HUES64 (cell line): ENCODE measurements around the gene TUSC2.
A peak's percentile ranks its signal among the peaks of the same experiment; 100 is the strongest.

ENCODE experiments used
- H3K27ac ChIP-seq: 2 replicates; pipeline ENCODE4 v1.7.0; 2013; ENCODE audit warnings: low read depth, low read length, inconsistent platforms
- H3K27me3 ChIP-seq: 2 replicates; pipeline ENCODE4 v1.6.1; 2013; ENCODE audit warnings: mild to moderate bottlenecking, low read length; ENCODE audit not compliant: insufficient read depth
- H3K36me3 ChIP-seq: 2 replicates; pipeline ENCODE4 v1.6.1; 2013; ENCODE audit warnings: mild to moderate bottlenecking, low read length; ENCODE audit not compliant: insufficient read depth
- H3K4me1 ChIP-seq: 2 replicates; pipeline ENCODE4 v1.6.1; 2013; ENCODE audit warnings: mild to moderate bottlenecking, low read length, moderate library complexity; ENCODE audit not compliant: insufficient read depth
- H3K4me3 ChIP-seq: 2 replicates; pipeline ENCODE4 v1.5.1; 2013; ENCODE audit warnings: mild to moderate bottlenecking, low read length, moderate library complexity
- H3K9ac ChIP-seq: 2 replicates; pipeline ENCODE4 v1.6.1; 2013; ENCODE audit warnings: mild to moderate bottlenecking, low read depth, low read length
- H3K9me3 ChIP-seq: 2 replicates; pipeline ENCODE4 v1.6.1; 2013; ENCODE audit warnings: low read depth, low read length; ENCODE audit not compliant: insufficient read depth
- WGBS: fragments of 150-250, 120-280 bp; methylation state at CpG from one replicate; pipeline ENCODE4 v1.1.7; 2013; ENCODE audit warnings: missing lambda C conversion rate; 5-methylcytosine and 5-hydroxymethylcytosine counted together

TUSC2 gene

GRCh38 chr3:50298836-50299637, 29.0 kb downstream of the TUSC2 start, which contains the start of the genes HYAL3 and NAA80:
HYAL3 (minus strand) TSS chr3:50299405; CDS start chr3:50295602, 3,803 bp downstream.
NAA80 (minus strand) TSS chr3:50299405; CDS start chr3:50297463, 1,942 bp downstream.
- no peaks in the 10 kb centered on the region for H3K9me3 ChIP-seq
- under 1% methylated on average over 61 of the region's 61 CpGs for WGBS
- peaks cover 12% of the 10 kb centered on the region; the same call in 1 of the 2 replicates for H3K4me1 ChIP-seq

DNA sequence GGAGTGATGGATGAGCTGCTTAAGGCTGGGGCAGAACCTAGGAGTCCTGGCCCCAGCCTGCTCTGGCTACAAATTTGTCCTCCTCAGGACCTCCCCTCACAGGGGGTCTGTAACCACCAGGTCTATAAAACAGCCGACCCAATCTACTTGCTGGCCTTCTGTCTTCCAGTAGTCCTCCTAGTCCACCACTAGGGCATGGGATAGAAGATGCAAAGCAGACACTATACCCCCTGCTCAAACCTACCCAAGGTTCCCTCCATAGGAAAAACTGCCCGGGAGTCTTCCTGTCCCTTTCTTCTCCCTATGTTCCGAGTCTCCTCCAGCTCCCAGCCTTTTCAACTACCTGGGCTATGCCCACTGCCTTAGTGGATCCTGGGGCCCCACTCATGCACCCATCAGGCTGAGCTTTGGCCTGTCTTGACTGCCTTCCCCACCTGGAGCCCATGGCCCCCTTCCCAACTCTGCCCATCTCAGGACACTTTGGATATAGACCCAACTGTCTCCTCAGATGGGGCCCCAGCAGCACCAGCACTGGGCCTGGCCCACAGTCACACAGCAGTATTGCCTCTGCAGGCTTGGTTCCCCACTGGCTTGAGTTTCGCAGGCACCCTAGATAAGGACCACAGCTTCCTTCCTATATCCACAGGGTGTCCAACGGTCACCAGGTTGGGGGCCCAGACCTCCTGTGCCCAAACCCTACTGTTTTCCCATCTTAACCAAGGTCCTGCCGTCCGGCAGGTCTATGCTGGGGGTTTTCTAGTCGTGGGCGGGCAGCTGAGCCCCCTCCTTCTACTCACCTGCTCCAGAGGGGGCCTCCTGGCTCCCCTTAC, 29.9 kb downstream of the TUSC2 start:
- Histone ChIP-seq H3K27ac (no peak overlapping the region), H3K9me3 (no peaks in the 10 kb centered on the region), H3K27me3 (no peaks in the 10 kb centered on the region), H3K9ac (no peak overlapping the region), H3K36me3 (no peaks in the 10 kb centered on the region), H3K4me3 (peak overlapping the region; percentile 91), H3K4me1 (peaks cover 6% of the 10 kb centered on the region; the same call in 1 of the 2 replicates)
- 66% methylated on average over 9 of the region's 9 CpGs for WGBS

More at GRCh38 chr3:50298836-50299637, 29.0 kb downstream of the TUSC2 start, which contains the start of the genes HYAL3 and NAA80:
- Histone ChIP-seq H3K36me3 (no peaks in the 10 kb centered on the region), H3K27ac (peak within 1 kb of the TSS; percentile 63; the same call in 1 of the 2 replicates), H3K4me3 (peak within 1 kb of the TSS; percentile 91), H3K9ac (peak within 1 kb of the TSS; percentile 73), H3K27me3 (no peaks in the 10 kb centered on the region)

- 96% methylated on average over 2 of the region's 2 CpGs for WGBS
- H3K9me3 ChIP-seq = no peaks in the 10 kb centered on the region
These were observed 30.6 kb downstream of the TUSC2 start for GRCh38 chr3:50297384-50297775.

GRCh38 chr3:50296721-50297383, 31.2 kb downstream of the TUSC2 start:
- Histone ChIP-seq H3K27ac (no peak overlapping the region), H3K36me3 (no peaks in the 10 kb centered on the region), H3K4me1 (peaks cover 5% of the 10 kb centered on the region; the same call in 1 of the 2 replicates), H3K27me3 (no peaks in the 10 kb centered on the region), H3K9ac (no peak overlapping the region), H3K9me3 (no peaks in the 10 kb centered on the region), H3K4me3 (no peak overlapping the region)
- 93% methylated on average over 18 of the region's 18 CpGs for WGBS

More at GRCh38 chr3:50297384-50297775, 30.6 kb downstream of the TUSC2 start:
- Histone ChIP-seq H3K4me1 (peaks cover 5% of the 10 kb centered on the region; the same call in 1 of the 2 replicates), H3K9ac (no peak overlapping the region), H3K36me3 (no peaks in the 10 kb centered on the region), H3K4me3 (no peak overlapping the region), H3K27ac (no peak overlapping the region), H3K27me3 (no peaks in the 10 kb centered on the region)

GRCh38 chr3:50295553-50296431, 32.2 kb downstream of the TUSC2 start:
- H3K4me3 ChIP-seq = no peak overlapping the region
- H3K9ac ChIP-seq = no peak overlapping the region
- no peaks in the 10 kb centered on the region for H3K9me3 ChIP-seq
- no peak overlapping the region for H3K27ac ChIP-seq
- H3K36me3 ChIP-seq = no peaks in the 10 kb centered on the region
- H3K27me3 ChIP-seq = no peaks in the 10 kb centered on the region
- peaks cover 5% of the 10 kb centered on the region; the same call in 1 of the 2 replicates for H3K4me1 ChIP-seq
- 92% methylated on average over 8 of the region's 8 CpGs for WGBS

DNA sequence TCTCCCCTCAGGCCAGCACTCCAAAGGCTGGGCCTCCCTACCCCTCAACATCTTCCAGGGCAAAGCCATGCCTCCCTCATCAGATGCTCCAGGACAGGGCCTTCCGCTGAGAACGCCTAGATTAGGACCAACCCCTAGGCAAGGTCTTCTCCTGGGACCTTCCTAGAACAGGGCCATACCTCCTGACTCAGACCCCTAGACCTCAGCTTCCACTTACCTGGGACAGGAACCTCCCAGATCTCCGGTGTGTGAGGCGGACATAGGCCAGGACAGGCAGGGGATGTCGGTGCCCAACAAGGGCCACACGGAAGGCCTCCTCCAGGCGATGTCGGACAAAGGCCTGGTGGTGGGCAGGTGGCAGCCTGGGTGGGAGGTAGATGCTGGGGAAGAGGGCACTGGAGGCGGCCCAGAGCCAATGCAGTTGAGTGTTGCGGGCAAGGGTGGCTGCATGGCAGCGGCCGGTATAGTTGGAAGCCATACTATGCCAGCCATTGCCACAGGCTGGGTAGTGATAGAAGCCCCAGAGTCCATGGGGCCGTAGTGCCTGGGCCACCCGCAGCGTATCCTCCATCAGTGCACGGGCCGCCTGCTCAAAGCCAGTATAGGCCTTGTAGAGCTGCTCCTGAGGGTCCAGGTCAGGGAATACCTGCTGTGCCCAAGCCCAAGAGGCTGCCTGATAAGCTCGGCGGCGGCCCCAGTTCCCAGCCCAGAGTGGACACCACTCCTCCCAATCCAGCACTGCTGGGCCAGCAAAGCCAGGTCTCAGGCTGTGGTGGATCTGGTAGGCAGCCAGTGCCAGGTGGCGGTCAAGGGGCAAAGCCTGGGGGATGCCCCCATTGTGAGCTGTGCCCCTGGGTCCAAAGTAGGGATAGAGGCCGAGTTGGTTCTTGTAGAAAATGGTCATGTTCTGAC, 33.3 kb downstream of the TUSC2 start:
- H3K27ac ChIP-seq = no peak overlapping the region
- peaks cover 1% of the 10 kb centered on the region; the same call in 1 of the 2 replicates for H3K4me1 ChIP-seq
- H3K36me3 ChIP-seq = peaks cover 10% of the 10 kb centered on the region

DNA sequence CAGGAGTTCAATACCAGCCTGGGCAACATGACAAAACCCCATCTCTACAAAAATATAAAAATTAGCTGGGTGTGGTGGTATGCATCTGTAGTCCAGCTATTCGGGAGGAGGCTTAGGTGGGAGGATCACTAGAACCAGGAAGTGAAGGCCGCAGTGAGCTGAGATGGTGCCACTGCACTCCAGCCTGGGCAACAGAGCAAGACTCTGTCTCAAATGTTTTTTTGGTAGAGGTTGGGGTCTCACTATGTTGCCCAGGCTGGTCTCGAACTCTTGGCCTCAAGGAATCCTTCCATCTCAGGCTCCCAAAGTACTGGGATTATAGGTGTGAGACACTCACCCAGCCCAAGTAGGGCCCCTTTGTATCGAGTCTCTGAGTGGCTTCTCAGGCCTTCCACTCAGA, 33.9 kb downstream of the TUSC2 start:
- Histone ChIP-seq H3K9me3 (no peaks in the 10 kb centered on the region), H3K27ac (no peak overlapping the region), H3K4me3 (no peak overlapping the region), H3K36me3 (peaks cover 16% of the 10 kb centered on the region), H3K4me1 (no peaks in the 10 kb centered on the region; the same call in 1 of the 2 replicates), H3K27me3 (no peaks in the 10 kb centered on the region), H3K9ac (no peak overlapping the region)
- WGBS = 86% methylated on average over 4 of the region's 4 CpGs

More for the DNA sequence above, 33.3 kb downstream of the TUSC2 start:
- Histone ChIP-seq H3K4me3 (no peak overlapping the region), H3K9me3 (no peaks in the 10 kb centered on the region), H3K27me3 (no peaks in the 10 kb centered on the region), H3K9ac (no peak overlapping the region)
- WGBS = 94% methylated on average over 22 of the region's 22 CpGs

- Histone ChIP-seq H3K4me3 (peak overlapping the region; percentile 97), H3K27ac (no peak overlapping the region), H3K27me3 (no peaks in the 10 kb centered on the region), H3K4me1 (no peaks in the 10 kb centered on the region; the same call in 1 of the 2 replicates), H3K9ac (peak overlapping the region; percentile 52), H3K9me3 (no peaks in the 10 kb centered on the region), H3K36me3 (peaks cover 25% of the 10 kb centered on the region)
- whole genome bisulfite sequencing = 92% methylated on average over 12 of the region's 12 CpGs
These were observed 34.8 kb downstream of the TUSC2 start for GRCh38 chr3:50293079-50293801.
